NCI-H1092 (cell line): ENCODE measurements around the gene MINDY2.
"Not testable (repeated sequence)": the region's sequence is repeated elsewhere in the genome, so short reads cannot be mapped to it uniquely, and the experiment has no call there.

Experiments
- DNase-seq: peaks from one replicate; lab custom pipeline; 2025; lab: John Stamatoyannopoulos, UW

MINDY2 gene

DNA sequence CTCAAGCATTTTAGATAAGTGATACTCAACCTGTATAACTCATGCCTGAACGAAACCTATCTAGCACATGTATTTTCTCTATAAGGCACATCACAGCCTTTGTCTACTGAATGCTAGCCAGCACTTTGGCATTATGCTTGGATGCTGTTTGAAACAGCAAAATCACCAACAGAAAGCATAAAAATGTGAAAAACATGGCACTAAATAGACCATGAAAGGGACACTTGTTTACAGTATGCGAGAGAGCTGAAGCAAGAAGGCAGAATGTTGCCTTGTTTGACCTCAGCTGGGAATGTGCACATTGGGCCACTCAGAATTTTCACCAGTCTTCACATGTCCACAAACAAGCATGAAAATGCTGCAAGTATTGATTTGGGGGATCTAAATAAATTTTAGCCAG, 59.5 kb downstream of the MINDY2 start:
- DNase-seq, result no peak

DNA sequence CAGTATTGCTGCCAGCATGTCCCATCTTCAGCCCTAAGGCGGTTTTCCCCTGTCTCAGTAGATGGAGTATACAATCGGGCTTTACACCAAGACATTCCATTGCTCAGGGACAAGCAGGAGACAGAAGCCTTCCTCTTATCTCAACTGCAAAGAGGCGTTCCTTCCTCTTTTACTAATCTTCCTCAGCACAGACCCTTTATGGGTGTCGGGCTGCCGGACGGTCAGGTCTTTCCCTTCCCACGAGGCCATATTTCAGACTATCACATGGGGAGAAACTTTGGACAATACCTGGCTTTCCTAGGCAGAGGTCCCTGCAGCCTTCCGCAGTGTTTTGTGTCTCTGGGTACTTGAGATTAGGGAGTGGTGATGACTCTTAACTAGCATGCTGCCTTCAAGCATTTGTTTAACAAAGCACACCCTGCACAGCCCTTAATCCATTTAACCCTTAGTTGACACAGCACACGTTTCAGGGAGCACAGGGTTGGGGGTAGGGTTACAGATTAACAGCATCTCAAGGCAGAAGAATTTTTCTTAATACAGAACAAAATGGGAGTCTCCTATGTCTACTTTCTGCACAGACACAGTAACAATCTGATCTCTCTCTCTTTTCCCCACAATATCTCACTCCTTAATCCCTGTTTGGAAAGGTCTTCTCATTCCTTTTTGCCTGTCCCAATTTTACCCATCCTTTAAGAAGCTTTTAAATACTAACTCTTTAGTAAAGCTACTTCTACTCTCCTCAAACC, 62.8 kb downstream of the MINDY2 start:
- DNase-seq, result not testable (repeated sequence)

GRCh38 chr15:58839485-58839884, 68.4 kb downstream of the MINDY2 start:
- no peak for DNase-seq

- no peak for DNase-seq
Measured at GRCh38 chr15:58840048-58840447, 68.9 kb downstream of the MINDY2 start.

GRCh38 chr15:58842713-58843396, 71.8 kb downstream of the MINDY2 start:
- no peak for DNase-seq

- DNase-seq, result not testable (repeated sequence)
Measured at GRCh38 chr15:58851205-58851604, 80.1 kb downstream of the MINDY2 start.

GRCh38 chr15:58852347-58852746, 81.2 kb downstream of the MINDY2 start:
- no peak for DNase-seq

DNA sequence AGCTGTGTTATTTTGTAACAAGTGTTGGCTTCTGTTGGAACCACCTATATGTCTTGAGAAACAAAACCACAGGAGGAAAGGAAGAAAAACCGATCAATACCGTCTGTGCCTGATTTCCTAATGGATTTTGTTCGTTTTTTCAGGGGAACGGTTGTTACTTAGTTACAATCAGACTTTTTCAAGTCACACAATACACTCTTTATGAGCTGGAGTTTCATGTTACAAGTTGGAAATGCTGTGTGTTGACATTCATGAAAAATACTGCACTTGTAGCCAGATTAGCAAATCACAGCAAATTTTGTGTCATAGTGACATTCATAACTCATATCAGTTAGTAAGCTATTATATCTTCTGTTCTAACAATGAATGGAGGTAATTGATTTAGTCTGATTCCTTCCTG, 83.5 kb downstream of the MINDY2 start:
- no peak for DNase-seq

GRCh38 chr15:58856086-58856485, 85.0 kb downstream of the MINDY2 start:
- DNase-seq, result no peak

DNA sequence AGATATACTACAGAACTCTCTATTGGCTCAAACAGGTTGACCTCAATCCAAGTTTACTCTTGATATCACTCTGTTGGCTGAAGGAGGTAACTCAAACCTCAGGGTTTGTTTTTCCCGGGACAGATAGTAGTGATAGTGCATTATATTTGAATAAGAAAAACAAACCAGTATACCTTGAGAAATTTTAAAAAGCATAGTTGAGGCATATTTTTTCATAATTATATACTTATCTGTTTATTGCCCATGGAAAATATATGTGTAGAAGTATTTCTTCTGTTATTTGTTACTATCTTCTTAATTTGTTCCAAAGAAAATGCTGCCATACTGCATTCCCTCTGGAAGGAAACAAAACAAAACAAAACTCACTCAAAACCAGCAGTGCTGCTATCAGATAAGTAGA, 85.5 kb downstream of the MINDY2 start:
- not testable (repeated sequence) for DNase-seq

DNA sequence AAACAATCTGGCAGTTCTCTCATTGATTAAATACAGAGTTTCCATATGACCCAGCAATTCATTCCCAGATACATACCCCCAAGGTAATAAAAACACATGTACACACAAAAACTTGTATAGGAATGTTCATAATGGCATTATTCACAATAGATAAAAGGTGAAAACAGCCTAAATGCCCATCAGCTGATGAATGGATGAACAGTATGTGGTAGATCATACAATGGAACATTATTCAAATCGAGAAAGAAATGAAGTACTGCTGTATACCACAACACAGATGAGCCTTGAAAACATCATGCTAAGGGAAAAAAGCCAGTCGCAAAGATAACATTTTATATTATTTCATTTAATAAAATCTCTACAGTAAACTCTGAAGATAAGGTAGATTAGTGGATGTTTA, 91.2 kb downstream of the MINDY2 start:
- DNase-seq, result no peak

GRCh38 chr15:58864602-58865424, 93.7 kb downstream of the MINDY2 start:
- DNase-seq, result no peak

DNA sequence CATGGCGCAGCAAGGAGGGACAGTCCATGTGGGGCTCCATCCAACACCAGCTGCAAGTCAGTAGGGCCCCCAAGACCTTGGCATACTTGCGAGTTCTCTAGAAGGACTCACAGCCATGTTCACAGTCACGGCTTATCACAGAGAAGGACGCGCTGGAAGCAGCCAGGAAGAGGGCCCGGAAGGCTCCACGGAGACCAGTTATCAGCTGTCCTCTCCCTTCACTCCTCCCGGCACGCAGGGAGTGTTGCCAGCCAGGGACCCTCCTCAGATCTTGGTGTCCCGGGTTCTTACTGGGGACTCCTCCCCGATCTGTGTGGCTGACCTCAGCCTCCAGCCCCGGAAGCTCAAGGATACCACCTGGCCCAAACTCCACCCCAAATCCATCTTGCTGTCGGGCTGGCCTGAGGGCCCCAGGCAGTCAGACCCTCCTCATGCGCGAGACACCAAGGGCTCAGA, 94.4 kb downstream of the MINDY2 start:
- DNase-seq, result no peak

GRCh38 chr15:58867926-58868325, 96.8 kb downstream of the MINDY2 start:
- DNase-seq, result no peak

- DNase-seq, result no peak
Measured at GRCh38 chr15:58870451-58870850, 99.3 kb downstream of the MINDY2 start.

DNA sequence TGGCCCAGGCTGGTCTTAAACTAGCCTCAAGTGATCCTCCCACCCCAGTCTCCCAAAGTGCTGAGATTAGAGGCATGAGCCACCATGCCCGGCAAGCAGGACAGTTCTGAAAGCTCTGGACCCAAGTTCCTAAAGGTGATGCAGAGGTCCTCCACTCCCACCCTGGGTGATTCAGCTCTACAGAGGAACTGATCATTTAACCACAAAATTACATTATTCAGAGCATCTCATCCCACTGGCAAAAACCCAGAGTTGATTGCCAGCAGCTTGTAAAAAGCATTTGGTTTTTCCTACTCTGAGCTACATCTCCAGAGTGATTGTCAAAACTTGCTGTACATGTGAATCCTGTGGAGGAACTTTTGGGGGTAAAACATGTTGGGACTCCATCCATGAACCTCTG, 102.2 kb downstream of the MINDY2 start:
- no peak for DNase-seq

DNA sequence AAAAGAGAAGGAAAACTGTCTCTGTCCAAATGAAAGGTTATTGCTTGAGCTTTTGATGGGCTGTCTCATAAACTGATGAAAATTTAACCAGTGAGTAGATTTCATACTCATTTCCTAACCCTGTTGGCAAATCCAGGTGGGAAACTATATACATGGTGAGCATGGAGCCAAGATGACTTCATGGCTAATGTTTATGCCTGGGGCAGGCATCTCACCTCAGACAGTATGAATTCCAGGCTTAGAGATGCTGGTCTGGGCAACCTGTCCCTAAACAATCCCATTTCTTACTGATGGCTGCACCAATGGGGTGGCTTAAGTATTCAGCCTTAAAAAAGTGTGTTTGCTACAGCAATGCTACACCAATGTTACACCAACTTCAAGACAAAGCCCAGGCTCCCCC, 104.2 kb downstream of the MINDY2 start:
- DNase-seq, result no peak

DNA sequence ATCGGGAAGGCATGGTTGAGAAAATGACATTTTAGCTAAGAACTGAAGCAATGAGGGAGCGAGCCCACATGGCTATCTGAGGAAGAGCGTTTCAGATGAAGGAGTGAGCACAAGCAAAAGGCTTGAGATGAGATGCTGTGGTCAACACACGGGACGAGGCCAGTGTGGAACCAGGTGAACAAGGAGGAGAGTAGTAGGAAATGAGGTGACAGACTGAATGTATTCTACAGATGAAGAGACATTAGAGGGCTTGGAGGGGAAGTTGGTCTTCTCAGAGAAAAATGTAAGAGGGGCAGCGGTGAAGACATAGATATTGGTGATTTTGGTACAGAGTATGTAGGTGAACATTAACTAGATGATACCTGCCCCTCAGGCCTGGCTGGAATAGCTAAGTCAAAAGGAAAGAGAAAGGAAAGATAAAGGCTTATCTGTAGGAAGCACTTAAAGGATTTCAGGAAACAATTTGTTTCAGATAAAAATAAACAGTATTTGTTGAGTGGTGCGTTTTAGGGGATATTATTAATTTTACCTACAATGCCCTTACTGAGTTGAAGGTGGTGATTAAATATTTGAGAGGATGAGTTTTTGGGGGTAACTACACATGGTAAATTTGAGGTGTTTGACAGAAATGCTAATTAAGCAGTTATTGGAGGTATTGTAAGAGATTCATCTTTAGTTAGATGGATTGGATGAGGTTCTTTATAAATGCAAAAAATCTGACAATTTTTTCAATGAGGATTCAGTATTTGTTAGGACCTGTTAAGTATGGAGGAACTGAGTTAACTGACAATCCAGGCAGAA, 105.4 kb downstream of the MINDY2 start:
- DNase-seq, result no peak

DNA sequence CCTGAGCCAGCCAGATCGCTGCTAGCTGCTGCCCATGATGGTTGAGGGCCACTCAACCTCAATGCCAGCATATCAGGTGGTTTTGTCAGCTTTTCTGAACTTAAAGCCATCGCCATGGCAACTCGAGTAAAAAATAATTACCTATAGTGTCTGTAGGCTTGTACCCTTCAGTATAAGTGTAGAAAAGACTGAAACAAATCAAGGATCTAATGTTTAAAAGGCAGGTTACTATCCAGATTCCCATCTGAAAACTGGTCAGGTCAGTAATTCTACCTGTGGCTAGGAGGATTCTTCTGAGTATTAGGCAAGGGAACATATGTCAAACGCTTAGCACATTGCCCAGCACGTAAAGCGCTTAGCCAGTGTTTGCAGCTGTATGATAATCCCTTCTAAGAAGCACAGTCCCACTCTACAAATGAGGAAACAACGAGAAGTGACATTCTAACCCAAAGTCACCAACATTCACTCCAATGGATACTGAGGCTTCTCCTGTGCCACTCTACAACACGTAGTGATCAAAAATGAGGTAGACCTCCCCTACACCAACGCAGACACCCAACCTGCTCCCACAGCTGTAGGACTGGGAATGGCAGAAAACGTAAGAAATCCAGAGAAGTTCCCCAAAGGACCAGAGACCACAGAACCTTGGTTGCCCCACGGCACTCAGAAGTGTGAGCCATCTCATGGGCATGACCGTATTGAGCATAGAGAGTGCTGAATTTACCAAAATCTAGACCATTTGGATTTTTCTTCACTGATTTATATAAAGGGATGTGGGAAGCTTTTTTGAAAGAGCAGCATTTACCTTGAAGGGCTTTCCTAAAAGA, 107.1 kb downstream of the MINDY2 start:
- no peak for DNase-seq

- DNase-seq, result no peak
Measured at GRCh38 chr15:58880320-58880719, 109.2 kb downstream of the MINDY2 start.

- no peak for DNase-seq
Measured at GRCh38 chr15:58882243-58882642, 111.1 kb downstream of the MINDY2 start.
